Measurements from ENCODE around the gene ACTRT2. TPM values are rescaled to one million over a fixed set of nuclear protein-coding genes. Genes with fewer than 3 reads are reported as not detected.

Gene ACTRT2
- total and polyA plus RNA-seq, 2 donors (not counting 3 experiments of a cell fraction or from before 2014, with no cell fraction given): not detected

DNA sequence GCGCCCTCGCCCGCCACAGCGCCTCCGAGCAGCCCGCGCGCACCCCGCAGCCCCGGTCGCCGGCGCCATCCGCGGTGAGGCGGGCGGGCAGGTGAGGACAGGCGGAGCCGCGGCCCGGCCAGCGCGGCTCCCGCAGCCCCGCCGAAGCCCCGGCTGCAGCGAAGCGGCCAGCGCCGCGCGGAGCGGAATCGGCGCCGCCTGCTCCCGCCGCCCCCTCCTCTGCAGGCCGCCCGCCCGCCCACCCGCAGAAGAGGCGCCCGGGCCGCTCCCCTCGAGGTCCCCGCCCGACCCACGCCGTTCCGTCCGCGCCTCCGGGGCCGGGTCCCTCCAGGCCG lies 49.0 kb downstream of the ACTRT2 start:
- H3K4me1 ChIP-seq (ENCODE audit: control insufficient read depth, extremely low read depth, insufficient read depth, low read length): no peaks in the 10 kb centered on the region
- dilution Hi-C loops (cut with MboI; ENCODE audit: extremely low pct_ligation_motif_present, low sequenced_read_pairs) (no loop called here), intact Hi-C loops (cut with micrococcal nuclease) (no loop called here)
- no peak overlapping the region for H3K9ac ChIP-seq (replicated peaks; ENCODE audit: extremely low read depth, insufficient read depth, low read length)
- peak overlapping the region in 1 of 3 experiments; percentile 41 for H3K4me3 ChIP-seq (replicated peaks in 1 of 3; ENCODE audit: insufficient read depth in 1 of 3, low read depth in 1 of 3, low read length in 3 of 3)
- no peak overlapping the region for H2AFZ ChIP-seq (ENCODE audit: low read depth, low read length)
- H3K9me1 ChIP-seq (replicated peaks; ENCODE audit: control insufficient read depth, extremely low read depth, insufficient read depth, low read length): no peaks in the 10 kb centered on the region
- H3K4me2 ChIP-seq (ENCODE audit: insufficient read depth, low read length): no peak overlapping the region
- H3K27me3 ChIP-seq (ENCODE audit: control insufficient read depth in 2 of 2, insufficient read depth in 2 of 2, low read length in 2 of 2): peaks cover 58 to 73% of the 10 kb centered on the region in 2 experiments
- H3K27ac ChIP-seq (ENCODE audit: insufficient read depth, low read depth, low read length): no peak overlapping the region
- H4K20me1 ChIP-seq (replicated peaks; ENCODE audit: control insufficient read depth, extremely low read depth, insufficient read depth, low read length): no peaks in the 10 kb centered on the region
- DNase-seq (ENCODE audit: low read depth, low spot score) (no peak), FAIRE-seq (no peak)
- H3K36me3 ChIP-seq (ENCODE audit: control insufficient read depth in 2 of 2, extremely low read depth in 1 of 2, insufficient read depth in 2 of 2, low read length in 2 of 2): no peaks in the 10 kb centered on the region
- ChIA-PET POLR2A (no interaction called here), CTCF (interaction anchor here (0.7 to 1.7 kb wide), 2 partner anchors 340 to 354 kb away, joined by 3 to 4 read pairs; no protein-coding TSS in a partner anchor)
- H3K9me3 ChIP-seq (replicated peaks; ENCODE audit: control insufficient read depth, insufficient read depth, low read length): no peaks in the 10 kb centered on the region
- no TSS peak for BruUV-seq (replicated peaks)
- no peaks in the 10 kb centered on the region for H3K79me2 ChIP-seq (ENCODE audit: control insufficient read depth, insufficient read depth, low read length)
- TF ChIP-seq POLR2A (IDR thresholded peaks at IDR 0.05; ENCODE audit: low read depth, low read length): no peak
- no peak for TF ChIP-seq GATA2 (IDR thresholded peaks at IDR 0.05; ENCODE audit: insufficient read depth, insufficient read length, low read depth, low read length)
- TF ChIP-seq EZH2 (IDR thresholded peaks at IDR 0.05; ENCODE audit: borderline replicate concordance, low read depth, low read length, severe bottlenecking): no peak
- no peak for TF ChIP-seq MAX (IDR thresholded peaks at IDR 0.05; ENCODE audit: insufficient read depth, insufficient read length)
- no peak for TF ChIP-seq FOS (IDR thresholded peaks at IDR 0.05; ENCODE audit: borderline replicate concordance, insufficient read depth, low read length)
- TF ChIP-seq POLR2AphosphoS5 (IDR thresholded peaks at IDR 0.05; ENCODE audit: insufficient read depth, low read depth, low read length): no peak
- TF ChIP-seq MYC (IDR thresholded peaks at IDR 0.05; ENCODE audit: low read depth, low read length): no peak
- TF ChIP-seq JUN (IDR thresholded peaks at IDR 0.05; ENCODE audit: borderline replicate concordance, insufficient read depth, insufficient read length, low read depth): no peak
- TF ChIP-seq CTCF (IDR thresholded peaks at IDR 0.05; ENCODE audit: extremely low read depth in 1 of 2, insufficient read depth in 1 of 2, low read depth in 1 of 2, low read length in 2 of 2): no peak

Data from endothelial cell of umbilical vein (primary cell).